Measurements from ENCODE around the gene REC114. TPM values are rescaled to one million over a fixed set of nuclear protein-coding genes. Genes with fewer than 3 reads are reported as not detected.

The REC114 gene
- total RNA-seq, 1 donor from 2014 or later = not detected

DNA sequence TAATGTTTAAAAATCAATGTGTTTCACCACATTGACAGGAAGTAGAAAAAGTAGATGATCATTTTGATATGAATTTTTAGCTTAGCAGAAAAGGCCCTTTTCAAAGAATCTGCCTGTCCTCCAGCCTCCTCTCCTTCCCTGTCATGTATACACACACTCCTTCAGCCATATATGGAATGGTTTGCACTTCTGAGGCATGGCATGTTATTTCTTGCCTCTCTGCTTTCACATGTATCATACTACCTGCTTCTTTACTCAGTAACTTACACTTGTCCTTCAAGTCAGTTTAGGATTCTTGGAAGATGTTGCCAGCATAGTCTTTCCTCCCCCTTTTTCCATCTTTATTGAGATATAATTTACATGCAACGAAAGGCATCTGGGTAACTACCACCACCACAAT lies 79.0 kb downstream of the REC114 start:
- FAIRE-seq = no peak
- peak; percentile 86 for DNase-seq (ENCODE audit: low read depth)

DNA sequence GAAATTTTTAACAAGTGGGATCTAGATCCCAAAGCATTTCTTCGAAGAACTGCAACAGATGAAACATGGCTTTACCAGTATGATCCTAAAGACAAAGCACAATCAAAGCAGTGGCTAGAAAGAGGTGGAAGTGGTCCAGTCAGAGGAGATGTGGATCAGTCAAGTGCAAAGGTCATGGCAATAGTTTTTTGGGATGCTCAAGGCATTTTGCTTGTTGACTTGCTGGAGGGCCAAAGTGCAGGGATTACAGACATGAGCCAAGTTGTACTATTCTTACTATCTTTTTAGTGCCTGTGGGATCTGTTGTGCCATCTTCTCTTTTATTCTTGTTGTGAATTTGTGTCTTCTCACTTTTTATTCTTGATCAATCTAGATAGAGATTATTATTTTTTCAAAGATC lies 82.0 kb downstream of the REC114 start:
- DNase-seq (ENCODE audit: low read depth) = no peak
- no peaks in the 10 kb centered on the region for H3K27me3 ChIP-seq (ENCODE audit: control insufficient read depth, insufficient read depth, low read length)
- no peak for TF ChIP-seq CTCF (IDR thresholded peaks at IDR 0.05; ENCODE audit: insufficient read depth, low read length, severe bottlenecking)
- H3K36me3 ChIP-seq (ENCODE audit: control insufficient read depth, insufficient read depth, low read length) = no peaks in the 10 kb centered on the region
- FAIRE-seq = no peak
- H3K4me3 ChIP-seq (ENCODE audit: low read depth, low read length) = no peak overlapping the region

More for the DNA sequence above, 79.0 kb downstream of the REC114 start:
- no peaks in the 10 kb centered on the region for H3K27me3 ChIP-seq (ENCODE audit: control insufficient read depth, insufficient read depth, low read length)
- H3K4me3 ChIP-seq (ENCODE audit: low read depth, low read length) = no peak overlapping the region
- TF ChIP-seq CTCF (IDR thresholded peaks at IDR 0.05; ENCODE audit: insufficient read depth, low read length, severe bottlenecking) = no peak
- no peaks in the 10 kb centered on the region for H3K36me3 ChIP-seq (ENCODE audit: control insufficient read depth, insufficient read depth, low read length)

- H3K36me3 ChIP-seq (ENCODE audit: control insufficient read depth, insufficient read depth, low read length) = no peaks in the 10 kb centered on the region
- H3K4me3 ChIP-seq (ENCODE audit: low read depth, low read length) = no peak overlapping the region
- FAIRE-seq (no peak), DNase-seq (ENCODE audit: low read depth) (no peak)
- no peak for TF ChIP-seq CTCF (IDR thresholded peaks at IDR 0.05; ENCODE audit: insufficient read depth, low read length, severe bottlenecking)
- no peaks in the 10 kb centered on the region for H3K27me3 ChIP-seq (ENCODE audit: control insufficient read depth, insufficient read depth, low read length)
Measured at GRCh38 chr15:73527598-73527997, 84.6 kb downstream of the REC114 start.

GRCh38 chr15:73530649-73531048 lies 87.7 kb downstream of the REC114 start:
- DNase-seq (ENCODE audit: low read depth) = peak; percentile 17
- Histone ChIP-seq H3K4me3 (ENCODE audit: low read depth, low read length) (no peak overlapping the region), H3K27me3 (ENCODE audit: control insufficient read depth, insufficient read depth, low read length) (no peaks in the 10 kb centered on the region), H3K36me3 (ENCODE audit: control insufficient read depth, insufficient read depth, low read length) (no peaks in the 10 kb centered on the region)
- no peak for FAIRE-seq
- no peak for TF ChIP-seq CTCF (IDR thresholded peaks at IDR 0.05; ENCODE audit: insufficient read depth, low read length, severe bottlenecking)

DNA sequence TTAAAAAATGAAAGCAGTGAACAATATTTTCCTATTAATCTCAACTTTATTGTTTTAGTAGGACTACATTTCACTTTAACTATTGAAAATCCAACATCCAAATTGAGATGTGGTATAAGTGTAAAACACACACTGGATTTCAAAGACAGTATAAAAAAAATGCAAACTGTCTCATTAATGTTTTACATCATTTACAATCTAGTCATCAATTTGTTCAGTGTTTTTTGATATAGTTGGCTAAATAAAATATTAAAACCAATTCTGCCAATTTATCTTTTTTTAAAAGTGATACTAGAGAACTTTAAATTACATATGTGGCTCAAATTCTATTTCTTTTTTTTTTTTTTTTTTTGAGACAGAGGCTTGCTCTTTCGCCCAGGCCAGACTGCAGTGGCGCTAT lies 95.2 kb downstream of the REC114 start:
- DNase-seq (ENCODE audit: low read depth) (no peak), FAIRE-seq (no peak)
- Histone ChIP-seq H3K4me3 (ENCODE audit: low read depth, low read length) (no peak overlapping the region), H3K36me3 (ENCODE audit: control insufficient read depth, insufficient read depth, low read length) (no peaks in the 10 kb centered on the region), H3K27me3 (ENCODE audit: control insufficient read depth, insufficient read depth, low read length) (no peaks in the 10 kb centered on the region)
- TF ChIP-seq CTCF (IDR thresholded peaks at IDR 0.05; ENCODE audit: insufficient read depth, low read length, severe bottlenecking) = no peak

GRCh38 chr15:73538563-73539211 lies 95.7 kb downstream of the REC114 start:
- DNase-seq (ENCODE audit: low read depth) (no peak), FAIRE-seq (no peak)
- Histone ChIP-seq H3K4me3 (ENCODE audit: low read depth, low read length) (no peak overlapping the region), H3K36me3 (ENCODE audit: control insufficient read depth, insufficient read depth, low read length) (no peaks in the 10 kb centered on the region), H3K27me3 (ENCODE audit: control insufficient read depth, insufficient read depth, low read length) (no peaks in the 10 kb centered on the region)
- no peak for TF ChIP-seq CTCF (IDR thresholded peaks at IDR 0.05; ENCODE audit: insufficient read depth, low read length, severe bottlenecking)

All from bronchial epithelial cell (primary cell).